Coronary artery (tissue), 2 donors: Measurements from ENCODE around the gene SHROOM3.
A peak's percentile ranks its signal among the peaks of the same experiment; 100 is the strongest.
"Not testable (repeated sequence)": the region's sequence is repeated elsewhere in the genome, so short reads cannot be mapped to it uniquely, and the experiment has no call there.

ENCODE experiments used
- DNase-seq: peaks from one replicate; pipeline ENCODE4 v3.0.0-alpha.2; 2017; ENCODE audit warnings: low spot score
- H3K27ac ChIP-seq, 2 donors: fragments of 200-600 bp; sonication (generic); one replicate each; pipeline ENCODE4 v1.5.1; 2016 to 2019
- H3K4me3 ChIP-seq: fragments of 200-600 bp; sonication (generic); 2 replicates; pipeline ENCODE4 v1.5.1; 2016; ENCODE audit warnings: mild to moderate bottlenecking, moderate library complexity
- TF ChIP-seq, protein P1 (sequence below): fragments of 200-600 bp; sonication (generic); IDR thresholded peaks from one replicate; pipeline ENCODE4 v1.5.1; 2019; ENCODE audit warnings: antibody characterized with exemption

SHROOM3 gene

GRCh38 chr4:76445911-76446310 is 10.9 kb downstream of the SHROOM3 start:
- TF ChIP-seq, protein P1, sequence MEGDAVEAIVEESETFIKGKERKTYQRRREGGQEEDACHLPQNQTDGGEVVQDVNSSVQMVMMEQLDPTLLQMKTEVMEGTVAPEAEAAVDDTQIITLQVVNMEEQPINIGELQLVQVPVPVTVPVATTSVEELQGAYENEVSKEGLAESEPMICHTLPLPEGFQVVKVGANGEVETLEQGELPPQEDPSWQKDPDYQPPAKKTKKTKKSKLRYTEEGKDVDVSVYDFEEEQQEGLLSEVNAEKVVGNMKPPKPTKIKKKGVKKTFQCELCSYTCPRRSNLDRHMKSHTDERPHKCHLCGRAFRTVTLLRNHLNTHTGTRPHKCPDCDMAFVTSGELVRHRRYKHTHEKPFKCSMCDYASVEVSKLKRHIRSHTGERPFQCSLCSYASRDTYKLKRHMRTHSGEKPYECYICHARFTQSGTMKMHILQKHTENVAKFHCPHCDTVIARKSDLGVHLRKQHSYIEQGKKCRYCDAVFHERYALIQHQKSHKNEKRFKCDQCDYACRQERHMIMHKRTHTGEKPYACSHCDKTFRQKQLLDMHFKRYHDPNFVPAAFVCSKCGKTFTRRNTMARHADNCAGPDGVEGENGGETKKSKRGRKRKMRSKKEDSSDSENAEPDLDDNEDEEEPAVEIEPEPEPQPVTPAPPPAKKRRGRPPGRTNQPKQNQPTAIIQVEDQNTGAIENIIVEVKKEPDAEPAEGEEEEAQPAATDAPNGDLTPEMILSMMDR = no peak
- Histone ChIP-seq H3K4me3 (no peak overlapping the region), H3K27ac (no peak overlapping the region)
- DNase-seq = no peak

GRCh38 chr4:76447393-76447851 is 12.4 kb downstream of the SHROOM3 start:
- Histone ChIP-seq H3K27ac (no peak overlapping the region), H3K4me3 (no peak overlapping the region)
- TF ChIP-seq, protein P1 = no peak
- no peak for DNase-seq

DNA sequence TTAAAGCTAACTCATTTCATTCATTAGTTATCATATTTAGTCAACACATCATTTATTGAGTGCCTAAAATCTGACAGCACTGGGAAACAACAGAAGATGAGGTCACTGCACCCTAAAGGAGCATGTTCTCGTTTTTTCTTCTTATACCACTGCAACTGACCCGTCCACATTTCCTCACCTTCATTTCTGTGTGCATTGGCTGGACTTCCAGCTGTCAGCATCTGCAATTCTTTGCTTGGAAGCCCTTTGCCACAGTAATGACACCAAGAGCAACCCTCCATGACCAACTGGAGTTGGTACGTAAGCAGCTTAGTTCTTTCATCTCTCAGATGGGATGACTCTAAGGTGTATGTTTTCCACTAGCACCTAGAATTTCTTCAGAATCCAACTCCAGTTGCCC is 13.2 kb downstream of the SHROOM3 start:
- H3K4me3 ChIP-seq = no peak overlapping the region
- H3K27ac ChIP-seq = peak overlapping the region in 1 of 2 donors; percentile 22
- no peak for DNase-seq
- TF ChIP-seq, protein P1 = no peak

GRCh38 chr4:76449362-76449767 is 14.3 kb downstream of the SHROOM3 start:
- no peak for DNase-seq
- Histone ChIP-seq H3K27ac (no peak overlapping the region), H3K4me3 (no peak overlapping the region)
- TF ChIP-seq, protein P1 = no peak

DNA sequence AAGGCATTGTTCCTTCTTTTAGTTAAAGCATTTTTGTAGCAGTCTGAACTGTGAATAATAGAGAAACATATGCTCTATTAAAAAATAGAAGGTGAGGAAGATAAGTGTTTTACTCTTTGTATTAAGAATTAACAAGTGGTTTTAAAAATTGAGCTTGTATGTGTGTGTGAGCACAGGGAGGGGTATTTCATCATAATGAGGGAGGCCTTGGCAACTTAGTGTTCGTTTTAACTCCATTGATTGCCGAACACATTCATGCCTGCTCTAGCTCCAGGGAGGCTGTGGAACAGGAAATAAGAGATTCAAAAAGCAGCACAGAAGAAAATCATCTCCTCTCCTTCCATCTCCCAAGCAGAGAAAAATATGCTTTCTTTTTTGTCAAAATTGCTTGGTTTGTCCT is 14.8 kb downstream of the SHROOM3 start:
- Histone ChIP-seq H3K4me3 (no peak overlapping the region), H3K27ac (no peak overlapping the region)
- TF ChIP-seq, protein P1 = no peak
- no peak for DNase-seq

DNA sequence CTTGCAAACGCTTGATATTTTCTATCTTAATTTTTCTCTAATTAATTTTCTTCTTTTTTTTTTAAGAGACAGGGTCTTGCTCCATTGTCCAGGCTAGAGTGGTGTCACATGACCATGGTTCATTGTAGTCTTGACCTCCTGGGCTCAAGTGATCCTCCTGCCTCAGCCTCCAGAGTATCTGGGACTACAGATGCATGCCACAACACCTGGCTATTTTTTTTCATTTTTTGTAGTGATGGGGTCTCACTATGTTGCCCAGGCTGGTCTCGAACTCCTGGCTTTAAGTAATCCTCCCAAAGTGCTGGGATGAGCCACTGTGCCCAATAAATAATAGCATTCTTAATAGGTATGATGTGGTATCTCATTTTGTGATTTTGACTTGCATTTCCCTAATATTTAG is 18.2 kb downstream of the SHROOM3 start:
- no peak for DNase-seq
- no peak overlapping the region for H3K4me3 ChIP-seq
- no peak overlapping the region for H3K27ac ChIP-seq
- TF ChIP-seq, protein P1 = no peak

- H3K27ac ChIP-seq, H3K4me3 ChIP-seq, DNase-seq: not testable (repeated sequence)
Observed at GRCh38 chr4:76454073-76454472, 19.0 kb downstream of the SHROOM3 start.

DNA sequence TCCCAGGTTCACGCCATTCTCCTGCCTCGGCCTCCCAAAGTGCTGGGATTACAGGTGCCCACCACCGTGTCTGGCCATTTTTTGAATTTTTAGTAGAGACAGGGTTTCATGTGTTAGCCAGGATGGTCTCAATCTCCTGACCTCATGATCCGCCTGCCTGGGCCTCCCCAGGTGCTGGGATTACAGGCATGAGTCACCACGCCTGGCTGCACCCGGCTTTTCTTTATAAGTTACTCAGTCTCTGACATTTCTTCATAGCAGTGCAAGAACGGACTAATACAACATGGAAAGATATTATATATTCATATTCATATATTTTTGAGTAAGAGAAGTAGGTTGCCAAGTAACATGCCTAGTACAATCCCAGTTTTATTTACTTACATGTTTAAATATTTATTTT is 22.9 kb downstream of the SHROOM3 start:
- Histone ChIP-seq H3K4me3 (no peak overlapping the region), H3K27ac (no peak overlapping the region)
- no peak for DNase-seq
- TF ChIP-seq, protein P1 = no peak
